NCI-H526 (cell line): ENCODE measurements around the gene TEX13A.
A peak's percentile ranks its signal among the peaks of the same experiment; 100 is the strongest.
"Not testable (repeated sequence)": the region's sequence is repeated elsewhere in the genome, so short reads cannot be mapped to it uniquely, and the experiment has no call there.

Source experiments
- DNase-seq, 2 experiments: peaks; one replicate each; lab custom pipeline; 2025; lab: John Stamatoyannopoulos, UW

Gene TEX13A, protein sequence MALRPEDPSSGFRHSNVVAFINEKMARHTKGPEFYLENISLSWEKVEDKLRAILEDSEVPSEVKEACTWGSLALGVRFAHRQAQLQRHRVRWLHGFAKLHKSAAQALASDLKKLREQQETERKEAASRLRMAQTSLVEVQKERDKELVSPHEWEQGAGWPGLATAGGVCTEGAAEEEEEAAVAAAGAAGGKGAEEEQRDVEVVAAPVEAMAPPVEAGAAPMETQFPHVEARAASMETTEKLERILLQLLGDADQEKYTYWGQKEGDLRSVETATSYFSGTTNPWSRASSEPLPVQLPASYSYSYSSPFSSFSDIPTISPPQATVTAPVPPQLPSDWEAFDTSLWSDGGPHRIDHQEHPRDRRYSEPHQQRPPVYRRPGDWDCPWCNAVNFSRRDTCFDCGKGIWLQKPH

DNA sequence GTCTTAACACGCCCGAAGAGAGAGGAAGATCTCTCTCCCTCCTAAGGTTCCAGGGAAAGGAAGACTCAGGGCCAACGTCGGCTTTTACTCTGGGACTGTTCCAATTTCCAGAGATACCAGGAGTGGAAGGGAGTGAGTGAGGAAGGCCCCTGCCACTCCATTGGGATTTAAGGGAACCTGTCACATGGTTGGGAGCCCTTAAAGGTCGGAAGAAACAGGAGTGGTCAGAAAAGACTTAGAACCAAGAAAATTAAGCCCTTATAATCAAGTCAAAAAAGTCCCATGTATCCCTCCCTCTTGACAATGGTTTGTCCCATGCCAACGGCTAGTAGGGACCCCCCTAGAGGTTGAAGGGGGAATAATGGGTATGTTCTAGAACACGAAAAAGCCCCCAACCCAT, at the start of gene TEX13A:
TSS of gene TEX13A (minus strand) at position 59 of the 400 bp plus-strand sequence. CDS start 297 bp downstream, outside the sequence.
- DNase-seq: no peak

DNA sequence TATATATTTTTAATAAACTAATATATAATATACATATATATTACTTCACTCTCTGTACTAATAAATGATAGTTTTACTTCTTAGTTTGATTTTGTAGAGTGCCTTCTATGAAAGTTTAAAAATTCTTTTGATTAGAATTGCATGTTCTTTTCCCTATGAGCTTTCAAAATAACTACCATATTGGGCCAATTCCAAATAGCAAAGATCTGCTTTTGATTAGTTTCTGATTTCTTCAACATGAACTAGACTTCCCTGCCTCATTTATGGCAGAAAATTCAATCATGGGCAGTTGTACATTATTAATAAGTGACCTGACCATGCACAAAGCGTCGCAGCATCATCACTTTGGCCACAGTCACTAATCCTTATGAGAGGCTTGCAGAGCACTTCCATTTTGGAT, 48.9 kb upstream of the TEX13A start:
- no peak for DNase-seq

DNA sequence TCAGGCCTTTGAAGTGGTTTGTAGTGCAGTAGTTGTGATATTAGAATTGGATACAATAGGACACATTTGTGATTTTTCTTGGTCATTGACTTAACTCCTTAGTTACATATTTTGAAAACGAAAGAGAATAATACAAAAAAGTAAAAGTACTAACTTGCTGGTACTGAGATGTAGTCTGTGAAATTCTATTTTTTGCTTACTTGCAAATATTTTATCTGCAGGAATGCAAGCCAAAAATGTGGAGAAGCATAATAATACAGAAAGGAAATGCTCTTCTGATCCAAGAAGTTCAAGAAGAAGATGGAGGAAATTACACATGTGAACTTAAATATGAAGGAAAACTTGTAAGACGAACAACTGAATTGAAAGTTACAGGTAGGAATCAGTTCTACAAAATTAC, 46.7 kb upstream of the TEX13A start:
- no peak for DNase-seq

- no peak for DNase-seq
Measured at GRCh38 chrX:105266456-105266855, 46.0 kb upstream of the TEX13A start.

DNA sequence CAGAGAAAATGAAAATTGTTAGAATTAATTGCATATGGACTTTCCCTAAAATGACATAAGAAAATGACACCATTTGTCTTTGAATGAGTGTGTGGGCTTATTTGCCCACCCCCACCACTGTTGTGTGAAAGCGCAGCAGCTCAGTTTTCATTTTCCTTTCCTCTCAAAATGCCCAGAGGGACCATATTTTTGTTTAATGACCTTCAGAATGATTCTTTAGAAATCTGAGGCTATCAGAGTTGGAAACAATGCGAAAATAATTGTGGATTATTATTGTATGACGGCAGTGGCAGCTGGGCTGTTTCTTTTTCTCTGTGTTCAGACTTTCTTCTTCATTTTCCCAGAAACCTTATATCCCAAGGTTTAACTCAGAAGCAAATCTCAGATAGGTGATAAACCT, 44.6 kb upstream of the TEX13A start:
- no peak for DNase-seq

DNA sequence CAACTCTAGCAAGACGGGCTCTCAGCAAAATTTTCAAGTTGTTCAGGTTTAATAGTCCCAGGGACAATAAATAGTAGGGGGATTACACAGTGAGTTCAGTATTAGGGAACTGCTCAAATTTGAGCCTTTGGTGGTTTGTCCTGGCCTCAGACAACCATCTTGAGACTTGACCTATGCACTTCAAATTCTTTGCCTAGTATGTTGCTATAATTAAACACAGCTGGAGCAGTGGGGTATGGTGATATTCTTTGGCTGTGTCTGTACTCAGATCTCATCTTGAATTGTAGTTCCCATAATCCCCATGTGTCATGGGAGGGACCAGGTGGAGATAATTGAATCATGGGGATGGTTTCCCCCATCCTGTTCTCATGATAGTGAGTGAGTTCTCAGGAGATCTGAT, 43.3 kb upstream of the TEX13A start:
- DNase-seq: no peak

- no peak for DNase-seq
Measured at GRCh38 chrX:105263171-105263570, 42.7 kb upstream of the TEX13A start.

DNA sequence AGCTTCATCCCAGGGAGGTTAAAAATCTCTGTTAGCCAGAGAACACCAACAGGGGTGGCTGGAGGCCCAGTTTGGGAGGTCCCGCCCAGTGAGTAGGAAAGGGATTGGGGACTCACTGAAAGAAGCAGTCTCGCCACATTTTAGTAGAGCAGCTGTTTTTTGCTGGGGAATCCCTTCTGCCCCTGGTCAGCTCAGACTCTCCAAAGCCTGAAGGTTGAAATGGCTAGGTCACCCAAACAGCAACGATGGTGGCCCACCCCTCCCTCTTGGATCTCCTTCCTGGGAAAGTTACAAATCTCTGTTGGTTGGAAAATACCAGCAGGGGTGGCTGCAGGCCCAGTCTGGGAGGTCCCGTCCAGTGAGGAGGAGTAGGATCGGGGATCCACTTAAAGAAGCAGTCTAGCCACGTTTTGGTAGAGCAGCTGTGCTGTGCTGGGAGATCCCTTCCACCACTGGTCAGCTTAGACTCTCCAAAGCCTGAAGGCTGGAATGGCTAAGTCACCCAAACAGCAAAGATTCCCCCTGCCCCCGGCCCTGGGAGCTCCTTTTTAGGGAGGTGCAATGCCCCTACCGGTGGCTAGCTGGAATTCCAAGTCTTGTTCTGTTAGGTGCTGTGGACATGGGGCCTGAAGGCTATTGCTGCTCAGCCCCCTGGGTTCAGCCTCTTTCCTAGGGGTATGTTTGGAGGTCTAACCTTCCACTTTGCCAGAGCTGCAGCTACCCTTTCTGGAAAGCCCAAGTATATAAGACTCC, 40.0 kb upstream of the TEX13A start:
- no peak for DNase-seq

GRCh38 chrX:105241056-105241455, 20.6 kb upstream of the TEX13A start:
- DNase-seq: no peak

DNA sequence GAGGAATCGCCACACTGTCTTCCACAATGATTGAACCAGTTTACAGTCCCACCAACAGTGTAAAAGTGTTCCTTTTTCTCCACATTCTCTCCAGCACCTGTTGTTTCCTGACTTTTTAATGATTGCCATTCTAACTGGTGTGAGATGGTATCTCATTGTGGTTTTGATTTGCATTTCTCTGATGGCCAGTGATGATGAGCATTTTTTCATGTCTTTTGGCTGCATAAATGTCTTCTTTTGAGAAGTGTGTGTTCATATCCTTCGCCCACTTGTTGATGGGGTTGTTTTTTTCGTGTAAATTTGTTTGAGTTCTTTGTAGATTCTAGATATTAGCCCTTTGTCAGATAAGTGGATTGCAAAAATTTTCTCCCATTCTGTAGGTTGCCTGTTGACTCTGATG, 16.9 kb upstream of the TEX13A start:
- DNase-seq: not testable (repeated sequence)

DNA sequence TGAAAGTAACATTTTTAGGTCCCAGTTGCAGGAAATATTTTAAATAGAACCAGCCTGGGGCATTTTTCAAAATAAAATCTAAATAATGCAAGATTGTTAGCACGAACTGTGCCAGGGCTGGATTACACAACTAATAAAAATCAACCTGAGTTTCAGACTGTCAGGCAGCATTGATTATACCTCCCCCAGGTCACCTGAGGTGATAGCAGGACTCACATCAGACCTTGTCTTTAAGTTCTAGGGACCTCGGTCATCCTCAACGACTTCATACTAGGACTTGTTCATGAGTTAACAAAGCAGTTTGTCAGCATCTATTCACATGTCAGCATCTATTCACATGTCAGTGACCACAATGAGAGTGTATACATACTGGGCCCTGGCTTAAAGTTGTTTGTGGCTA, 8.7 kb upstream of the TEX13A start:
- DNase-seq: no peak

- no peak for DNase-seq
Measured at GRCh38 chrX:105228602-105229001, 8.1 kb upstream of the TEX13A start.

DNA sequence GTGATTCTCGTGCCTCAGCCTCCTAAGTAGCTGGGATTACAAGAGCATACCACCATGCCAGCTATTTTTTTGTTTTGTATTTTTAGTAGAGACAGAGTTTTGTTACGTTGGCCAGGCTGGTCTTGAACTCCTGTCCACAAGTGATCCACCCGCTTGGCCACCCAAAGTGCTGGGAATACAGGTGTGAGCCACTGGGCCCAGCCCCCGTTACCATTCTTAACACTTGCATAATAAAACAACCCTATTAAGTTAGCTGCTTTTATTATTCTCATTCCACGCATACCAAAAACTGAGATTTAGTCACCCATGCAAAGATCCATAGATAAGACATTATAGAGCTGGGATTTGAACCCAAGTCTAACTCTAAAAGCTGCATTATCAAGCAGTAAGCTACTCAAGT, 6.0 kb upstream of the TEX13A start:
- DNase-seq: no peak

GRCh38 chrX:105221374-105221773, 880 bp upstream of the TEX13A start:
- no peak for DNase-seq

DNA sequence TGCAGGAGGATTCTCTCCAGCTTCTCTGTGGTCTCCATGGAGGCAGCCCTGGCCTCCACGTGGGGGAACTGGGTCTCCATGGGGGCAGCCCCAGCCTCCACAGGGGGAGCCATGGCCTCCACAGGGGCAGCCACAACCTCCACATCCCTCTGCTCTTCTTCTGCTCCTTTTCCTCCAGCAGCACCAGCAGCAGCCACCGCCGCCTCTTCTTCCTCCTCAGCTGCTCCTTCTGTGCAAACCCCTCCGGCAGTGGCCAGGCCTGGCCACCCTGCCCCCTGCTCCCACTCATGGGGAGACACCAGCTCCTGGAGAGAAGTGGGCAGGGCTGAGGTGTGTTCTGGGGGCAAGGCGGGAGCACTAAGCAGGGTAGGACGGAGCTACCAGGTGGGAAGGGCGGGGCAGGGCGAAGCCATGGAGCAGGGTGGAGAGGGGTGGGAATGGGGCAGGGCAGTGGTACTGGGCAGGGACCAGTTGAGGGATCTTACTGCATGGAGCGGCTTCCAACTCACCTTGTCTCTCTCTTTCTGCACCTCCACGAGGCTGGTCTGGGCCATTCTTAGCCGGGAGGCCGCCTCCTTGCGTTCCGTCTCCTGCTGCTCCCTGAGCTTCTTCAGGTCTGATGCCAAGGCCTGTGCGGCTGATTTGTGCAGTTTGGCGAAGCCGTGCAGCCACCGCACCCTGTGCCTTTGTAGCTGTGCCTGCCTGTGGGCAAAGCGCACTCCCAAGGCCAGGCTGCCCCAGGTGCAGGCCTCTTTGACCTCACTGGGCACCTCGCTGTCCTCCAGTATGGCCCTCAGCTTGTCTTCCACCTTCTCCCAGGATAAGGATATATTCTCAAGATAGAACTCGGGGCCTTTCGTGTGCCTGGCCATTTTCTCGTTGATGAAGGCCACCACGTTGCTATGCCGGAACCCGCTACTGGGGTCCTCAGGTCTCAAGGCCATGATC, 766 bp downstream of the TEX13A start:
- no peak for DNase-seq

DNA sequence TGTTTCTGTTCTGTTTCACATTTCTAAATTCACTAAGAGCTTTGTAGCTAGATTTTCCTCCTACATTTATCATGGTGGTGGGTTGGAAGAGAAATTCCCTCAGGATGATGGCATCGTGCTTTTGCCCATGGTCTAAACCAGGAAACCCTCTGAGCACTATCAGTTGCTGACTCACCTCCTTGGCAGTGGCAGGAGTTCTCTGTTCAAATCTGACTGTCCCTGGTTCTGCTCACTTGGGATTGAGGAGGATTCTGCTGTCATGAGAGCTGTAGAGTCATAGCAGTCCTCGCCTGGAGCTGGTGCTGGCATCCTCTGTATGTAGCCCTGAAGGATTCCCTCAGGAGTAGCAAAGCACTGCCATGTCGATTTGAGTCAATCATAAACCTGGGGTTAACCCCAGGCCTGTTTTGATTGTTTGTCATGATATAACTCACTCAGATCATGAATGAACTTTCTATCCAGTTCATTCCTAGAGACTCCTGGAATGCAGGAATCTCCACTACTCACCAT, 9.4 kb downstream of the TEX13A start:
- no peak for DNase-seq

DNA sequence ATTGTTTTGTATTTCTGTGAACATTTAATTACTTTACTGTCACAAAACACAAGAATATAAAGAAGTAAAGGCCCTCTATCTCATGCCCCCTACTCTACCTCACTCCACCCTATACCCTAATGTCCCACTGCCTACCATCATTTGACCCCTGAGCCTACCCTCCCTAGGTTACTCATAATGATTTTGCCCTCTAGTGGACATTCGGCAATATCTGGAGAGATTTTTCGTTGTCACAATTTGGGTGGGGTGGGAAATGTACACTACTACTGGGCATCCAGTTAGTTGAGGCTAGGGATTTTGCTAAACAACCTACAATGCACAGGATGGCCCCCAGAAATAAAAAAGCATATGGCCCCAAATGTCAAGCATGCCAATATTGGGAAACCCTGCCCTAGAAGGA, 10.2 kb downstream of the TEX13A start:
- no peak for DNase-seq

- DNase-seq: no peak
Measured at GRCh38 chrX:105209406-105209805, 11.1 kb downstream of the TEX13A start.

- DNase-seq: peak in 1 of 2 experiments; percentile 66
Measured at GRCh38 chrX:105191878-105192277, 28.6 kb downstream of the TEX13A start.

- peak; percentile 3 to 61 for DNase-seq
Measured at GRCh38 chrX:105190252-105190853, 30.1 kb downstream of the TEX13A start.

DNA sequence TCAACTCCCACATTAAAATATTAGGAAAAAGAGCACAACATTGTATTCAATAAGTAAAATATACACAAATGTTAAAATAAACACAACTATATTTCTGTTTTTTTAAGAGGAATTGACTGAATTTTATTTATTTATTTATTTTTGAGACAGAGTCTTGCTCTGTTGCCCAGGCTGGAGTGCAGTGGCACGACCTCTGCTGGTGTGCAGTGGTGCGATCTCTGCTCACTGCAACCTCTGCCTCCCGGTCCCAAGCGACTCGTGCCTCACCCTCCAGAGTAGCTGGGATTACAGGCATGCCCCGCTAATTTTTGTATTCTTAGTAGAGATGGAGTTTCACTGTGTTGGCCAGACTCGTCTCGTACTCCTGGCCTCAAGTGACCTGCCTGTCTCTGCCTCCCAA, 31.4 kb downstream of the TEX13A start:
- no peak for DNase-seq

DNA sequence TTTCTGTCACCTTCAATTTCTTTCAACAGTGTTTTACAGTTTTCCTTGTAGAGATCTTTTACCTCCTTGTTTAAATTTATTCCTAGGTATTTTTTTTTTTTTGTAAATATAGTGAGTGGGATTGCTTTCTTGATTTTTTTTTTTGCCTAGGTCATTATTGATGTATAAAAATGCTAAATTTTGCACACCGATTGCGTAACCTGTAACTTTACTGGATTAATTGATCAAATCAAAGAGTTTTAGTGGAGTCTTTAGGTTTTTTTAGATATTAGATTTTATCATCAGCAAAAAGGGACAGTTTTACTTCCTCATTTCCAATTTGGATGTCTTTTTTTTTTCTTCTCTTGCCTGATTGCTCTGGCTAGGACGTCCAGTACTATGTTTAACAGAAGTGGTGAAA, 40.9 kb downstream of the TEX13A start:
- no peak for DNase-seq
